ENCODE measurements around the gene ARHGAP8. TPM values are rescaled to one million over a fixed set of nuclear protein-coding genes. Genes with fewer than 3 reads are reported as not detected.

The ARHGAP8 gene
- total and polyA plus RNA-seq, 2 of the 13 experiments (the other 11 are each of a cell fraction or from before 2014, with no cell fraction given): 0.07 TPM; not detected in 1

DNA sequence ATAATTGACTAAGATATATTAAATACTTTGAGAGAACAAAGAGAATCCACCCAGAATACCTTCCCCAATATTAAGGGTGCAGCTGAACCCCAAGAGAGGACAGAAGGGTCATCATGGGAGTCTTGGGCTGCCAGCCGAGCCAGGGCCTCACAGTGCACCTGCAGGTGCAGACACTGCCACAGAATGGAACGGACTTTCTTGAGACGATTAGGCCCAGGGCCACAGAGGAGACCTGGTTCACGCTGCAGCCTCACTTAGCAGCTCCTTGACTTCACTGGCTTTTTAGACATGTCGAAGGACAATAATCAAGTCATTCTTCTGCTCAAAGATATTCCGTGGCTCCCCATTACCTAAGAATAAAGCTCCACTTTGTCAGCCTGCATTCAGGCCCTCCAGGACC is 156.9 kb downstream of the ARHGAP8 start:
- DNase-seq (ENCODE audit: low spot score) (no peak), ATAC-seq (no peak), FAIRE-seq (no peak)
- H3K27me3 ChIP-seq (ENCODE audit: control insufficient read depth in 1 of 2, insufficient read depth in 2 of 2, low read length in 2 of 2): peaks cover 3 to 49% of the 10 kb centered on the region in 2 experiments; a peak in 4 of 5 replicates
- POLR2A ChIA-PET: no interaction called here
- no peak overlapping the region for H3K4me3 ChIP-seq (replicated peaks in 1 of 3; ENCODE audit: insufficient read depth in 1 of 3, low read depth in 2 of 3, low read length in 3 of 3)
- TF ChIP-seq MED13 (CRISPR knock-in tag; IDR thresholded peaks at IDR 0.05): no peak
- TF ChIP-seq TBL1XR1 (IDR thresholded peaks at IDR 0.05; ENCODE audit: borderline replicate concordance, low read length, partially characterized antibody): no peak
- TF ChIP-seq, protein P1, sequence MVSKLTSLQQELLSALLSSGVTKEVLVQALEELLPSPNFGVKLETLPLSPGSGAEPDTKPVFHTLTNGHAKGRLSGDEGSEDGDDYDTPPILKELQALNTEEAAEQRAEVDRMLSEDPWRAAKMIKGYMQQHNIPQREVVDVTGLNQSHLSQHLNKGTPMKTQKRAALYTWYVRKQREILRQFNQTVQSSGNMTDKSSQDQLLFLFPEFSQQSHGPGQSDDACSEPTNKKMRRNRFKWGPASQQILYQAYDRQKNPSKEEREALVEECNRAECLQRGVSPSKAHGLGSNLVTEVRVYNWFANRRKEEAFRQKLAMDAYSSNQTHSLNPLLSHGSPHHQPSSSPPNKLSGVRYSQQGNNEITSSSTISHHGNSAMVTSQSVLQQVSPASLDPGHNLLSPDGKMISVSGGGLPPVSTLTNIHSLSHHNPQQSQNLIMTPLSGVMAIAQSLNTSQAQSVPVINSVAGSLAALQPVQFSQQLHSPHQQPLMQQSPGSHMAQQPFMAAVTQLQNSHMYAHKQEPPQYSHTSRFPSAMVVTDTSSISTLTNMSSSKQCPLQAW (CRISPR knock-in tag; IDR thresholded peaks at IDR 0.05): no peak
- no peak for TF ChIP-seq NONO (IDR thresholded peaks at IDR 0.05)
- no peak for TF ChIP-seq NONO (CRISPR knock-in tag; conservative IDR thresholded peaks at IDR 0.05)
- no peak for TF ChIP-seq BRD4 (CRISPR knock-in tag; IDR thresholded peaks at IDR 0.05)
- no peak for TF ChIP-seq TEAD3 (CRISPR knock-in tag; optimal IDR thresholded peaks at IDR 0.05; ENCODE audit: borderline replicate concordance)
- no peak for TF ChIP-seq ISX (CRISPR knock-in tag; conservative IDR thresholded peaks at IDR 0.05)
- peaks cover 3% of the 10 kb centered on the region; the same call in 1 of the 2 replicates for H4K20me1 ChIP-seq (ENCODE audit: insufficient read depth, low read length)
- H3K4me1 ChIP-seq (ENCODE audit: insufficient read depth, low read length): no peaks in the 10 kb centered on the region
- in situ Hi-C loops (cut with HindIII; ENCODE audit: extremely low pct_ligation_motif_present, low pct_unique_long_range_greater_than_20kb): no loop called here
- H2AFZ ChIP-seq (ENCODE audit: low read length): no peak overlapping the region
- no peaks in the 10 kb centered on the region for H3K79me2 ChIP-seq (ENCODE audit: insufficient read depth, low read length)
- intact Hi-C loops (cut with micrococcal nuclease; ENCODE audit: unreplicated experiment): no loop called here
- H3K4me2 ChIP-seq (ENCODE audit: low read depth, low read length): no peak overlapping the region
- WGBS (ENCODE audit: low lambda C conversion rate): 0% methylated on average over 5 of the region's 6 CpGs
- no peaks in the 10 kb centered on the region; the same call in 1 of the 2 replicates for H3K9me3 ChIP-seq (ENCODE audit: low read length)
- BruUV-seq (replicated peaks): no TSS peak
- no peak overlapping the region for H3K27ac ChIP-seq (ENCODE audit: extremely low read length, insufficient read depth, low read length)
- no peak overlapping the region for H3K9ac ChIP-seq (ENCODE audit: insufficient read depth, low read depth, low read length)
- H3K36me3 ChIP-seq (replicated peaks in 1 of 2; ENCODE audit: control insufficient read depth in 1 of 2, insufficient read depth in 2 of 2, low read length in 2 of 2): no peaks in the 10 kb centered on the region
- CTCF ChIA-PET (ENCODE audit: low intra/inter-chr PET ratio, low total read pairs): no interaction called here

Other genes starting within 250 kb of the ARHGAP8 start
- gene PRR5, start 50.4 kb upstream of the ARHGAP8 start, total RNA-seq (2016; rRNA removed; fragmentation: Illumina TruSeq; extraction: Trizol): 19.4 and 27.5 TPM in 2 replicates
- gene PRR5, start 50.4 kb upstream of the ARHGAP8 start, polyA plus RNA-seq (2011; rRNA removed): 11.6 and 14.2 TPM in 2 replicates